GM19372 (cell line): ENCODE data around the gene LARGE2.

Experiments used
- ATAC-seq: cut with Tn5 transposase; IDR thresholded peaks from one replicate; pipeline ENCODE4 v1.9.1; 2021; ENCODE audit warnings: mild to moderate bottlenecking, low read depth, moderate library complexity; ENCODE audit not compliant: unreplicated experiment

The LARGE2 gene

DNA sequence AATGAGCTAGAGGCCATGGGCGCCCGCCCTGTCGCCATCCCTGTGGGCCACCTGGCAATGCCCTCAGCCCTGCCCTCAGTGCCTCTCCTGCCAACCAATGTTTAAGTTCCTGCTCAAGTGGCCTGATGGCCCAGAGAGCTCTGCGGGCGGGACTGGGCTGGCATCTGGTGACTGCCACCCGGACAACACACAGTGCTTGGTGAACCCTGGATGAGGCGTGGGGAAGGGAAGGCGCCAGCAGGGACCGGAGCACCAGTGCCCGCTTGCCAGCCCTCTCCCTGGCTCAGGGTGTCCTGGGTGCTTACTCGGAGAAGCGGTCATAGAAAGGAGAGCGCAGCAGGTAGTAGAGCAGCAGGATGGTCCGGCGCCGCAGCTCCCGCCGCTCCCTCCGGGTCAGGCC lies 8.9 kb upstream of the LARGE2 start:
- ATAC-seq, result no peak

DNA sequence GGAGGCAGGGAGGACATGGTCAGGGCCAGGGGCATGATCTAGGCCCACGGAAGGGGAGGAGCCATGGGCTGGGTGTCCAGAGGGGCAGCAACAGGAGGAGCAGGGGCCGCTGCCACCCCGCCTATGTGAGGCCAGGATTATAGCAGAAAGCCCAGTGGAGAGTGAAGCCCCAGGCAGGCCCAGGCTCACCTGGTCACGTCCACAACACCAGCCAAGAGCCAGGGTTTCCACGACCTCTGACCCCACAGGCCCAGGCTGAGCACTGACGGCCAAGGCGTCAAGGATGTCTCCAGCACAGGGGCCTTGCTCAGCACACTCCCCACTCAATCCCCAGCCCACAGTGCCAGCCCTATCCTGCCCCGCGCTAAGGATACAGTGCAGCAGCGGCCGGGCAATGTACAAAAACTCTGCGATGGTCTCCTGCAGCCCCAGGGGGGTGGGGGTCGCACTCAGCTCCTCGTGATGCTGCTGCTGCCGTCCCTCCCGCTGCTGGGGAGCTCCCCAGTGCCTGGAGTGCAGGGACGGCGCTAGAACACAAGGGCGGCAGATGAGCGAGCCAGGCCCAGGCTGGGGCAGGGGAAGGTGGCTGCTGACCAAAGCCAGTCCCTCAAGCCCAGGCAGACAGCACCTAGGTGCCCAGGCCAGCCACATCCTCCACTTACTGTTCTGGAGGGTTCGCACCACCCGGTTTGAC lies 8.4 kb upstream of the LARGE2 start:
- ATAC-seq, result no peak

DNA sequence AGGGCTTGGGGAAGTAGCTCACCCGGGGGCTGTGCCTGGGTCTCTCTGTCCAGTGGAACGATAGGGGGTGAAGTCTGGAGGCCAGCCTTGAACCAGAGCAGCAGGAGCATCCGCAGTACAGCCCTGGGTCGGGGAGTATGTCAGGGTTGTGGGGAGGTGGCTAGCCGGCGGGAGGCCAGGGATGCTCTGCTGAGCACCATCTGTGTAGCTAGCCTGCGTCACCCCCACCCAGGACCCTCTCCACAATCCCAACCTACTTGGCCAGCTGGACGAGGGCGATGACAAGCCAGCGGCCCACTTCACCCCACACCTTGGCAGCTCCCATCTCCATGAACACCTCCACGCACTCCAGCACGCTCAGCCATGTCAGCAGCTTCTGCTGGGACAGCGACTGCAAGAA lies 7.0 kb upstream of the LARGE2 start:
- ATAC-seq, result no peak

DNA sequence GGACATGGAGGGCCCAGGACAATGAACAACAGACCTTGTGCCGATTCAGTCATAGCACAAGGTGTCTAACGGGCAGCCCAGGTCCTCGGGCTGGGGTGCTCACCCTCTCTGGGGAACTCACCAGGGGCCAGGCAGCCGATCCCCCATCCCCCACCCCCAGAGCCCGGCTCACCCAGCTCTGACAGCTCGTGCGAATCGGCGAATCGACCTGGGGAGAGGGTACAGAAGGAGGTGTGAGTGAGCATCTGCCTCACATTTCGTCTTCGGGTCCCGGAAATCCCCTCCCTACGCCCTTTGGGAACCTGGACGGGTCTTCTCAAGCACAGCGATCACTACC lies 5.2 kb upstream of the LARGE2 start:
- no peak for ATAC-seq

DNA sequence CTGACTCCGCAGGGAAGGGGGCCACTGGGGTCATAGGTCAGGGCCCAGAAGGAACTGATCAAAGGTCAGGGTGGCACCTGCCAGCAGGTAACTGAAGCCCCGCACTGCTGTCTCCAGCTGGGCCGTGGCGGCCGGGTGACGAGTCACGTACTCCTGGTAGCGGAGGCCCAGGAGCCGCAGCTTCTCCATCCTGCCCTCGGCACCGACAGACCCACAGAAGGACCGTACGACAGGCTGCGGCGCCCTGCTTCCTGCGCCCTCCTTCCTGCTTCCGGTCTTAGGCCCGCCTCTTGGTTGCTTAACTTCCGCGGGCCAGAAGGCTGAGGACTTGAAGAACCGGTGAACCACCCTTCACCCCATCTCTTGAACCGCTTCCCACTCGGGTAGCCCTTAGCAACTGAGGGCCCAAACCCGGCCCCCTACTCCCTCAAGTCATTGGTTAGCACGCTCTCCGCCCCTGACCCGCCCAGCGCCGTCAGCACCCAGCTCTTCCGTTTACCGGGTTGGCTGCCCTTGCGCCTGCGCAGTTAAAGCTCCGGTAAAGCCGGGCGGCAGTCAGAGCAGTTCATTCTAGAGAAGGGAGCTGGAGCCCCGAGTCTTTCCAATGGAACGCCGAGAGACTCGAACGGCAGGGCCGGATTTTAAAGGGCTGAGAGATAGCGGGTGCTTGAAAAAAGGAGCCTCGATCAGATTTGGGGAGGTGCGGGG lies 4.7 kb upstream of the LARGE2 start, which contains the start of gene PEX16:
TSS of gene PEX16 (minus strand) at position 255 of the 708 bp plus-strand sequence. CDS start at position 189, 66 bp downstream.
- ATAC-seq, result peak; percentile 84

DNA sequence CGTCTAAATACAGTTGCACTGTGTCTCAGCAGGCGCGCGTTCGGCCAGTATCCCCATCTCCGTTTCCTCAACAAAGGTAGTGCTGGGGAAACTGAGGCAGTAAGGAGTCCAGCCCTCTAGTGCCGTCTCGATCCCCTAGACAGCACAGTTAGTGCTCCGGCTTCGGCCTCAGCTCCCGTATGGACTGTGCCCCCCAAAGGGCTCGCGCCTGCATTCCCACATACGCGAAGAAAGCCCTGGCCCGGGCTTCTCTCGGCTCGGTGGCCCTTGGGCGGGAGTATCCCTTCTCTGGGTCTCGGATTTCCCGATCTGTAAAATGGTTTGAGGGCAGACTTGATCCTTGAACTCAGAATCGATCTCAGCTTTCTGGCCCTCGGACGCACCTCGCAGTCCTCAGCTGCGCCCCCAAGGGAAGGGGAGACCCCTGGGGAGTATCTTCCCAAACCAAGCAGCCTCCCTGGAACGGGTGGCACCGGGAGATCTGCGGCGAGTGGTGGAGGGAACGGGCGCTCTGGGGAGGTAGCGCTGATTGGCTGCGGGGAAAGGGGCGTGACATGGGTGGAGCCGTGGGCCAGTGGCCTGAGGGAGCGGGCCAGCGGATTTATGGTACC lies 4.0 kb upstream of the LARGE2 start:
- ATAC-seq, result peak; percentile 44

DNA sequence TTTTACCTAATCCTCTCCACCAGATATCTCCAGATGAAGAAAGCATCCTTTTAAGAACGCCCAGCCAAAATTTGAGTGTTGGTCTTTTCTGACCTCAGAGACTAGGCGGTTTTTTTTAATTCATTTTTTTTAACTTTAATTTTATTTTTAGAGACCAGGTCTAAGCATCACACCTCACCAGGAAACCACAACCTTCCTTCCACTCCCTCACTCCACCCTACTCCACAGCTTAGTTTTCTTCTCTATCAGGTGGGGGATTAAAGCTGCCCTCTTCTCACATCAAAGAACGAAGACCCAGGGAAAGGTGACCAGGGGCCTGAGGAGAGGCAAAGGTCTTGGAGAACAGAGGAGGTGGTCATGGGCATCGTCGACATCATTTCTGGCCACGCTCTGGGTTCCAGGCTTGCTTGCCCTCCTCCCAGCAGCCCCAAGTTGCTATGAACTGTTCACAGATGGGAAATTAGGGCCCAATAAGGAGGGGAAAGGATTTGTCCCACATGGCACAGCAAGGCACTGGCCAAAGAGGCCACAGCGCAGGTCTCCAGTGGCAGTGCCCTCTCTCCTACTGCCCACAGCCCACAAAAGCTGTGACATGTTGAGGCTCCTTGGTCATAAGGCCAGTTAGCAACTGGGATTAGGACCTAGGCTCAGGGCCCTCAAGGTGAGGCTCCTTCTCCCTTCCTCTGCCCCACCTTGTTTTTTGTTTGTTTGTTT lies 3.3 kb upstream of the LARGE2 start:
- no peak for ATAC-seq

DNA sequence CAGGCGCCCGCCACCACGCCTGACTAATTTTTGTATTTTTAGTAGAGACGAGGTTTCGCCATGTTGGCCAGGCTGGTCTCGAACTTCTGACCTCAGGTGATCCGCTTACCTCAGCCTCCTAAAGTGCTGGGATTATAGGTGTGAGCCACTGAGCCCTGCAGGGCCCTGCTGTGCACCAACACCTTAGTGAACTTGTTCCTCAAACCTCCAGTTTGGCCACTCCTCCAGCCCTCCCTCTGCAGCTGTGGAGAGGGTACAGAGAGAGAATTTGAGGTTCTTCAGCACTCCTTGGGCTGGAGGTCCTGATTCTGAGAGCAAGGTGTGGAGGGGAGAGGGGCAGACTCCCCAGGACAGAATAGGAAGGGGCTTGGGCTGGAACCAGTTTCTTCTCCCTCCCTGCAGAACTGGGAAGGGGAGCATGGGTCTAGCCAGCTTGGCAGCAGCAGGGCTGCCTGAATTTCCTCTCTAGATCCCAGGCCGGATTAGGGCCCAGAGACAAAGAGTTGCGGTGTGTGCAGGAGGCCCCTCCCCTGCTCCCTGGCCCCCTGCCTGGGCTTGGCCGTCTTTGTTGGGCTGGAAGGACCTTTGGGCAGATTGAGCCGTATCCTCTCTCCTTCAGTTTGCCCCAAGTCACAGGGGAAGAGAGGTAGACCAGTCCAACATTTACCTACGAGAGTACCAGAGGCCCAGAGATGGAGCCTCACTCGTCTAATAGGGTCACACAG lies 2.5 kb upstream of the LARGE2 start:
- no peak for ATAC-seq

DNA sequence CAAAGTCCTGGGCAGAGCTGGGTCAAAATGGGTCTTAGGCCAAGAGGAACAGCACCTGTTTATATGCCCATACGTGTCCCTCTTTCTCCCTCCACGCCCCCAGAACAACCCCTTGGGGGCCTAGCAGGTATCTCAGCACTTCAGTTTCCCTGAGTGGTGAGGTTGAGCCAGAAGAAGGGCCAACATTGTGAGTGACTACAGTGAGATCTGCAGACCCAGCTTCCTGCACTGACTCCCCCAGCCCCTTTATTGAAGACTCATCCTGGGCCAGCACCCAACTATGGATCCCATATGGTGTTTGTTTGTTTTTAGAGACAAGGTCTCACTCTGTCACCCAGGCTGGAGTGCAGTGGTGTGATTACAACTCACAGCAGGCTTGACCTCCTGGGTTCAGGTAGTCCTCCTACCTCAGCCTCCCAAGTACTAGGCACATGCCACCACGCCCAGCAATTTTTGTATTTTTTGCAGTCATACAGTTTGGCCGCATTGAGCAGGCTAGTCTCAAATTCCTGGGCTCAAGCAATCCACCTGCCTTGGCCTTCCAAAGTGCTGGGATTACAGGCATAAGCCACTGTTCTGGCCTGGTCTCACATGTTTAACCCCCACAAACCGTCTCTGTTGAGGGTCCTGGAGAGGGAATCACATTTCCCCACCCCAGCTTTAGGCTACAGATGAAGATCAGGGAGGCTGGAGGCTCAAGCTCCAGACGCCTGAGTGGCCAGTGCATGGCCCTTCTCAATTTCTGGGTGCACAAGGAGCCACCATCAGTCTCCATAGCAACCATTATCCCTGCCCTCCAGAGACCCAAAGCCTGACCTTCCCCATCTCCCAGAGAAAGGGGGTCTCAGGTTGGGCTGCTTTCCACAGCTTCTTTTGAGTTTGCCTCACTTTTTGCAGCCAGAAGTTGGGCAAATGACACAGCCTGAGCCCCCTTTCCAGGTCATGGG lies 1.7 kb upstream of the LARGE2 start:
- ATAC-seq, result no peak

DNA sequence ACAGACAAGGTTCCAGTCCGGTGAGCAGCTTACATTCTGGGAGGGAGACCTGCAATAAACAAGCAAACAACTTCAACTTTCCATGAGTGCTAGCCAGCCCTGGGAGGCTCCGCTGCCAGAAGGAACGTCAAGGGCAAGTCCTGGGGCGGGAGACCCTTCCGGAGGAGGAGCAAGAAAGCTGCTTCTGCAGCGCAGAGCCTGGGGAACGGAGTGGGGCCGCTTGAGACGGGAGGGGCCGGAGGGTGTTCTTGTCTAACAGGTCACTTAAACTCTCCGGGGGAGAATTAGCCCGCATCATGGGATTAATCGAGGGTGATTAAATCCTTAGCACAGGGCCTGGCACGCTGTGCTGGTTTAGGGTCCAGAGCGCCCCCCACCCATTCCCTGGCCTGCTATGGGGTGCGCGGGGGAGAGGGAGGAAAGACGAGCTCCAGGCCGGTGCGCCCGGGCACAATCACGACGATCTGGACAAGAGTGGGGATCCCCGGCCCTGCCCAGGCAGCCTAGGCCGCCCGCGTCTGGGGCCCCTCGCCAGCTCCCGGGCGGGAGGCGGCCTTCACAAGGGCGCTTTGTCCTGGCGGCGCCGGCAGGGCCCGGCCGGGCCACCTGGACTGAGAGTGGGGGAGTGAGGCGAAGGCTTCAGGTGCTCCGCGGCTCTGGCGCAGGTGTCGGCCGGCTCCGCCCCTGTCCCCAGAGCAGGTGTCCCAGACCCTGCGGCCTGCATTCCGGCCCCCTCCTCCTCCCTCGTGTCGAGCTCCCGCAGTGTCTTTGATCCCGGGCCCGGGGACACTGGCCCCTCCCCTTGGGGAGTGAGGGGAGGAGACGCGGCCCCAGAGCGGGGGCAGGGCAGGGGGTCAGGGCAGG lies 663 bp upstream of the LARGE2 start:
- no peak for ATAC-seq

DNA sequence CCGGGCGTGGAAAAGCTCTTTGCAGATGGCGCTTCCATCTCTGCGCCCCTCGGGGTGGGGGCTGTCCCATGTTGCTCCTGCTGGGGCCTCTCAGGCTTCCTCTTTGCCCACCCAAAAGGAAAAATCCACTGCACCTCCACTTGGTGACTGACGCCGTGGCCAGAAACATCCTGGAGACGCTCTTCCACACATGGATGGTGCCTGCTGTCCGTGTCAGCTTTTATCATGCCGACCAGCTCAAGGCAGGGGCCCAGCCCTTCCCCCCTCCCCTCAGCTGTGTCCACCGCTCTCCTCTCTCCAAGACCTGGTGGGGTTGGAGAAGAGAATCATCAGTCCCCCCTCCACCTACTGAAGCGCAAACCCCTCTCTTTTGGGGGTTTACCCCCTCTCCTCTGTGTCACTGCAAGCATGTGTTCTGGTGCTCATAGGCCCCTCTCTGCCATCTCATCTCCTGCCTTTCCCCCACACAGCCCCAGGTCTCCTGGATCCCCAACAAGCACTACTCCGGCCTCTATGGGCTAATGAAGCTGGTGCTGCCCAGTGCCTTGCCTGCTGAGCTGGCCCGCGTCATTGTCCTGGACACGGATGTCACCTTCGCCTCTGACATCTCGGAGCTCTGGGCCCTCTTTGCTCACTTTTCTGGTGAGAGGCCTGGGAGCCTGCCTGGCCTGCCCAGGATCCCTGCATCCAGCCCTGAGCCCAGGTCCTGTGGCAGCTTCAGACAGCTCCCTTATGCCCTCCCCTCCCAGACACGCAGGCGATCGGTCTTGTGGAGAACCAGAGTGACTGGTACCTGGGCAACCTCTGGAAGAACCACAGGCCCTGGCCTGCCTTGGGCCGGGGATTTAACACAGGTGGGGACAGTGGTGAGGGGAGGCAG lies 1.8 kb downstream of the LARGE2 start:
- no peak for ATAC-seq

DNA sequence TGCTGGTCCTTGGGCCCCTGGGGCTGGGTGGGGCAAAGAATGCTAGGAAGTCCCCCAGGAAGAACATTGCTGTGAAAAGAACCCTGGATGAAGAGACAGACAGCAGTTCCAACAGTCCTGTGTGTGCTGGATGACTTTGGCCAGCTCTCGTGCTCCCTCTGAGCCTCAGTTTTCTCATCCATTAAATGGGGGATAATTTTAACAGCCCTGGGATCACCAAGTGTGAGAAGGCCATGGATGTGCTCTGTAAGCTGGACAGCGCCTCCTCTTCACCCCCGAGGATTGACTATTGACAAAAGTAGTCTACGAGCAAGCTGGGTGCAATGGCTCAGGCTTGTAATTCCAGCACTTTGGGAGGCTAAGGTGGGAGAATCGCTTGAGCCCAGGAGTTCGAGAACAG lies 2.5 kb downstream of the LARGE2 start:
- ATAC-seq, result no peak

DNA sequence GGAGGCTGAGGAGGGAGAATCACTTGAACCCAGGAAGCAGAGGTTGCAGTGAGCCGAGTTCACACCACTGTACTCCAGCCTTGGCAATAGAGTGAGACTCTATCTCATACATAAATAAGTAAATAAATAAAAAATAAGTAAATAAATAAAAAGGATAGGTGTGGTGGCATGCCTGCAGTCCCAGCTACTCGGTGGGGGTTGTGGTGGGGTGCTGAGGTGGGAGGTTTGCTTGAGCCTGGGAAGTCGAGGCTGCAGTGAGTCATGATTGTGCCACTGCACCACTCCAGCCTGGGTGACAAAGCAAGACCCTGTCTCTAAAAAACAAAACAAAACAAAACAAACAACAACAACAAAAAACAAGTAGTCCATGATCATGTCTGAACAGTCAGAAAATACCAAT lies 3.1 kb downstream of the LARGE2 start:
- ATAC-seq, result no peak

DNA sequence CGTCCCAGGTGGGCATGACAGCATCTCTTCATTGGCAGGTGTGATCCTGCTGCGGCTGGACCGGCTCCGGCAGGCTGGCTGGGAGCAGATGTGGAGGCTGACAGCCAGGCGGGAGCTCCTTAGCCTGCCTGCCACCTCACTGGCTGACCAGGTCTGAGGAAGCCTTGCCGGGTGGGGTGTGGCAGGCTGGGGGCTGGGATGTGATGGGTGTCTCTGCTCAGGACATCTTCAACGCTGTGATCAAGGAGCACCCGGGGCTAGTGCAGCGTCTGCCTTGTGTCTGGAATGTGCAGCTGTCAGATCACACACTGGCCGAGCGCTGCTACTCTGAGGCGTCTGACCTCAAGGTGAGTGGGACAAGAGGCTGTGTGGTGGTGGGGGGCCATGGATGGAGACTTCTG lies 3.5 kb downstream of the LARGE2 start:
- no peak for ATAC-seq

DNA sequence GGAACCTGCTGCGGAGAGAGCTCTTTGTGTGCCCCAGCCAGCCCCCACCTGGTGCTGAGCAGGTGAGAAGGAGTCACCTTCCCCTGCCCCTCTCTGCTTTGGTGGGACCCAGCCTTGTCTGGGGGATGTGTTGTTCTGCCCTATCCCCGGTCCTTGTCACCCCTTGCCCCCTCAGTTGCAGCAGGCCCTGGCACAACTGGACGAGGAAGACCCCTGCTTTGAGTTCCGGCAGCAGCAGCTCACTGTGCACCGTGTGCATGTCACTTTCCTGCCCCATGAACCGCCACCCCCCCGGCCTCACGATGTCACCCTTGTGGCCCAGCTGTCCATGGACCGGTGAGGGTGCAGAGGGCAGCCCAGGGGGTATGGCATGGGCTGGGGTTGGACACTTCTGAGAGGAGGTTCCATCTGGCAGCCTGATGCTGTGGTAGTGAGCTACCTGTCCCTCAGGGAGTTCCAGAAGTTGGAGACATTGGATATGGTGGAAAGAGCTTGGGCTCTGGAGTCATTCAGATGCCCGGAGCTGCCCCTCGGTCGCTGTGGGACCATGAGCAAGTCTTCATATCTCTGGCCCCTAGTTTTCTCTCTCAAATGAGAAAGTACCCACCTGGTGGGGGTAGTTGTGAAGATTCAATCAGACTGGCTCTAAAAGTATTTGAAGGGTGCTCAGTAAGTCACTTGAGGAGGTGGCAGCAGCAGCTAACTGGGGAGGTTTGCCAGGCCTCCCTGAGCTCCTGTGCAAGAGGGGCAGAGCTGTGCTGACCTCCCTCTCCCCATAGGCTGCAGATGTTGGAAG lies 4.3 kb downstream of the LARGE2 start:
- no peak for ATAC-seq

DNA sequence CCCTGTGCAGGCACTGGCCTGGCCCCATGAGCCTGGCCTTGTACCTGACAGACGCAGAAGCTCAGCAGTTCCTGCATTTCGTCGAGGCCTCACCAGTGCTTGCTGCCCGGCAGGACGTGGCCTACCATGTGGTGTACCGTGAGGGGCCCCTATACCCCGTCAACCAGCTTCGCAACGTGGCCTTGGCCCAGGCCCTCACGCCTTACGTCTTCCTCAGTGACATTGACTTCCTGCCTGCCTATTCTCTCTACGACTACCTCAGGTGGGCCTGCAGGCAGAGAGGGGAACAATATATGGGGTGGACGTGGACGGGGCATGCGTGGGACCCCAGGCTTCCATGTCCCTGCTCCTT lies 4.9 kb downstream of the LARGE2 start:
- no peak for ATAC-seq
